GM21423 (cell line): Measurements from ENCODE around the gene C3AR1.

Experiments
- ATAC-seq: cut with Tn5 transposase; IDR thresholded peaks from one replicate; pipeline ENCODE4 v1.9.1; 2021; ENCODE audit warnings: mild to moderate bottlenecking, moderate library complexity; ENCODE audit not compliant: unreplicated experiment

Gene C3AR1

GRCh38 chr12:8058506-8058905, 7.7 kb downstream of the C3AR1 start:
- ATAC-seq, result no peak

- no peak for ATAC-seq
Observed at GRCh38 chr12:8057839-8058238, 8.3 kb downstream of the C3AR1 start.

- ATAC-seq, result no peak
Observed at GRCh38 chr12:8057306-8057705, 8.9 kb downstream of the C3AR1 start.

GRCh38 chr12:8054816-8055215, 11.3 kb downstream of the C3AR1 start:
- no peak for ATAC-seq

GRCh38 chr12:8052679-8053078, 13.5 kb downstream of the C3AR1 start:
- ATAC-seq, result no peak

- no peak for ATAC-seq
Observed at GRCh38 chr12:8050600-8051250, 15.4 kb downstream of the C3AR1 start.

GRCh38 chr12:8048906-8049305, 17.3 kb downstream of the C3AR1 start:
- ATAC-seq, result no peak

- ATAC-seq, result no peak
Observed at GRCh38 chr12:8047842-8048241, 18.3 kb downstream of the C3AR1 start.

GRCh38 chr12:8045952-8046944, 19.9 kb downstream of the C3AR1 start:
- no peak for ATAC-seq

- no peak for ATAC-seq
Observed at GRCh38 chr12:8040791-8041190, 25.4 kb downstream of the C3AR1 start.

- ATAC-seq, result no peak
Observed at GRCh38 chr12:8038659-8039114, 27.5 kb downstream of the C3AR1 start.

GRCh38 chr12:8037947-8038346, 28.2 kb downstream of the C3AR1 start:
- ATAC-seq, result no peak

- no peak for ATAC-seq
Observed at GRCh38 chr12:8037046-8037663, 29.0 kb downstream of the C3AR1 start.

- no peak for ATAC-seq
Observed at GRCh38 chr12:8036346-8036745, 29.8 kb downstream of the C3AR1 start.

- no peak for ATAC-seq
Observed at GRCh38 chr12:8035440-8036010, 30.6 kb downstream of the C3AR1 start.

GRCh38 chr12:8034802-8035201, 31.4 kb downstream of the C3AR1 start:
- ATAC-seq, result no peak

GRCh38 chr12:8033153-8034044, 32.8 kb downstream of the C3AR1 start:
- no peak for ATAC-seq

GRCh38 chr12:8032242-8033152, 33.7 kb downstream of the C3AR1 start, which contains the start of gene FOXJ2:
FOXJ2 (plus strand) TSS chr12:8032716; CDS start chr12:8039833, 7,117 bp downstream.
- peak; percentile 70 for ATAC-seq

GRCh38 chr12:8031872-8032241, 34.3 kb downstream of the C3AR1 start:
- no peak for ATAC-seq
